ENCODE measurements around the gene CD300H.
"Not testable (repeated sequence)": the region's sequence is repeated elsewhere in the genome, so short reads cannot be mapped to it uniquely, and the experiment has no call there.

The CD300H gene

DNA sequence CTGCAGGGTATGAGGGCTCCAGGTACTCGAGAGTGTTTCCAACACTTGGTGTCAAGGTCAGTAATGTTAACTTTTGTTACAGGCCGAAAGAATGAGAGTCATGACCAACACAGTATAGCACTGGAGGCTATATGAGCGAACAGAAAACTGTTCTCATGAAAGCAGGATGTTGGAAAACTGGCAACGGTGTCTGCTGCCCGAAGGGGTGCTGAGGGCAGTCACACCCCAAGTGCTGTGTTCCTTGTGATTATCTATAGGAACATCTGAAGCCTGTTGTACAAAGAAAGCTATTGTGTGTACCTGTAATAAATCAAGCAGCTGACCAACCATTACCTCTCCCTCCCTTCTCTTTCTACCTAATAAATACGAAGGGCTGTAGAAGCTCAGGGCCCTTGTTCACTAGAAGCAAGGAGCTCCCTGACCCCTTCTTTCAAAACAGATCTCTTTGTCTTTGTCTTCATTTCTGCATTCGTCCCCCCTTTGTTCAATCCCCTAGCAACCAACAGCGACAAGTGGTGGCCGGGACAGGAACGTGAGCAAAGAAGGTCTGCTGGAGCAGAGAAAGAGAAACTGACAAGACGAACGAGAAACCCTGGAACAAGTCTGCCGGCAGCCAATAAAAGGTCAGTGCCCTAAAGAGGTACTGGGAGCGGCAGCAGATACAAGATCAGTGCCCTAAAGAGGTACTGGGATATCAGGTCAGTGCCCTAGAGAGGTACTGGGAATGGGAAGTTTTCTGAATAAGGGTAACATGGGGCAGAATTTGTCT lies 17.2 kb upstream of the CD300H start:
- DNase-seq (ENCODE audit: low spot score), result no peak

GRCh38 chr17:74582633-74583032 lies 15.3 kb upstream of the CD300H start:
- DNase-seq (ENCODE audit: low spot score), result no peak

DNA sequence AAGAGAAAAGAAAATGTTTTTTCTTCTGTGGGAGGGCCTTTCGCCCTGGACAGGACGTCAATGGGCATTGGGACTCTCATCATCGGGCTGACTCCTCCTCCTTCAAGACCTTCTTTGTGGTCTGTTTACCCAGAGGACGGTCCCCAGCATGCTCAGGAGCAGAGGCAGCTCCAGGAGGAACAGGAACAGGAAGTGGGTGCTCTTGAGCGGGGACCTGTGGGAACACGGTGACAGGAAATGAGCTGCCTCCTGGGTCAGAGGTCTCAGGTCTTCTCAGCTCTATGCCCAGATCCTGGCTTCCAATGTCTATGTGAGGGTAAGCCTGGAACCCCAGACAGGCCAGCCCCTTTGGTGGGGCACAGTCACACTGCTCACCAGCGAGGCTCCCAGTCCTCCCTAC lies 12.6 kb upstream of the CD300H start:
- DNase-seq (ENCODE audit: low spot score), result no peak

GRCh38 chr17:74578979-74579378 lies 11.7 kb upstream of the CD300H start:
- no peak for DNase-seq (ENCODE audit: low spot score)

- no peak for DNase-seq (ENCODE audit: low spot score)
These were observed 7.3 kb upstream of the CD300H start for GRCh38 chr17:74574489-74575142.

DNA sequence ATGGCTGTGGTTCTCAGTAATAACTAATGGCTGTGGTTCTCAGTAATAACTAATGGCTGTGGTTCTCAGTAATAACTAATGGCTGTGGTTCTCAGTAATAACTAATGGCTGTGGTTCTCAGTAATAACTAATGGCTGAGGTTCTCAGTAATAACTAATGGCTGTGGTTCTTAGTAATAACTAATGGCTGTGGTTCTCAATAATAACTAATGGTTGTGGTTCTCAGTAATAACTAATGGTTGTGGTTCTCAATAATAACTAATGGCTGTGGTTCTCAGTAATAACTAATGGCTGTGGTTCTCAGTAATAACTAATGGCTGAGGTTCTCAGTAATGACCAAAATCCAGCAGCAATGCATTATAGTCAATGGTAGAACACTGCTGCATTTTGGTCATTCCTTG lies 6.3 kb upstream of the CD300H start:
- not testable (repeated sequence) for DNase-seq (ENCODE audit: low spot score)

- DNase-seq (ENCODE audit: low spot score), result no peak
These were observed 5.9 kb upstream of the CD300H start for GRCh38 chr17:74573169-74573568.

- DNase-seq (ENCODE audit: low spot score), result no peak
These were observed 4.4 kb upstream of the CD300H start for GRCh38 chr17:74571621-74572270.

DNA sequence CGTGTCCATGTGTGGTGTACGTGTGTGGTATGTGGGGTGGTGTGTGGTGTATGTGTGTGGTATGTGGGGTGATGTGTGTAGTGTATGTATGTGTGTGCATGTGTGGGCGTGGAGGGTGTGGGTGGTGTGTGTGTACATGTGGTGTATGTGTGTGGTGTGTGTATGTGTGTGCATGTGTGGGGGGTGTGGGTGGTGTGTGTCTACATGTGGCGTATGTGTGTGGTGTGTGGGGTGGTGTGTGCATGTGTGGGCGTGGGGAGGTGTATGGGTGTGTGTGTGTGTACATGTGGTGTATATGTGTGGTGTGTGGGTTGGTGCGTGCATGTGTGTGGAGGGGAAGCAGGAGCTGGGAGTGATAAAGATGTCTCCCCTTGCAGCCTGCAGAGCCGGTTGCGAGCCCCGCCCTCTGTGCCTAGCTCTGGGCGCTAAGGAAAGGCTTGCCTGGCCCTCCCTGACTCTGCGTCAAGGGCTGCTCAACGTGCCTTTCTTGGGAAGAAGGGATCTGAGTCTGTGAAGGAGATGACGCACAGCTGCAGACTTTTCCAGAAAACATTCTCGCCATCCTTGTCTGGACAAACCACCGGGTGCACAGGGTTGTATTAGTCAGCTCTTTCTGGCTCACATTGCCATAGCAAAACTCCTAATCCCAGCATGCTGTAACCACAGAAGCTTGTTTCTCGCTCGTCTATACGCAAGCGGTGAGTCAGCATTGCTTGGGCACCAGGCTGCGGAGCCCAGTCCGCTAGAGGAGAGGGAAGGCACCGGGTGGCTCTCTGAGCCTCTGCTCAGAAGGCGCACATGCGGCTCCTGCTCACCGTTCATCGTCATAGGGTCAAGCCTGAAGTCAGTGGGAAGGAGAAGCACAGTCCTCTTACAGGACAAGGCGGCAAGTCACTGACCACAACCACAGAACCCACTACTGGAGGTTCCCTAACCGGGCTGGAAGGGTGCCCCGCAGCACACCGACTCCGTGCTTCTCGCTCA lies 2.0 kb upstream of the CD300H start:
- DNase-seq (ENCODE audit: low spot score), result no peak

GRCh38 chr17:74568106-74568873 lies 981 bp upstream of the CD300H start:
- no peak for DNase-seq (ENCODE audit: low spot score)

DNA sequence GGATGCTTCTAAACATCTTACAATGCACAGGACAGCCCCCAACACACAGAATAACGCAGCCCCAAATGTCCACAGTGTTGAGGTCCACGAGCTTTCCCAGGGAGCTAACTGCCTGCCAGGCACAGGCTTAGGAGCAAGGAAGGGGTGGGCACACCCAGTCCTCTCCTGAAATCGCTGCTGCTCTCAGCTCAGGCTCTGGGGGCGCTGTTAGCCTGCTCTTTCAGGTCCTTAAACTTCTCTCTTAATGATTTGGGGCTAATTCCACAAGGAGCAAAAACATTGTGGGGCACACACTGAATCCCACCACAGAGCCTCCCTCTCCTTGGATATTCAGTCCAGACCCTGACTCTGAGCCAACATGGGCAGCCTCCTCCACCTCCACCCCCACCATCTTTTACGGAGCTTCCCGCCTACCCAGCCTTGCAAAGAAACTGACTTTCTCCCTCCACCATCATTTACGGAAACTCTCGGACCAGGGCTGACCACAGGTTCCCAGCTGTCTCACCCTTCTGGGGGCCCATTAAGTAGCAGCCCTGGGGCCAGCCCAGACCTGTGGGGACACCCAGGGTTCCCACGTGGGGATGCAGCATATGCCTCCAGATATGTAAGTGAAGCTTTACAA lies 1.1 kb downstream of the CD300H start:
- DNase-seq (ENCODE audit: low spot score), result no peak

DNA sequence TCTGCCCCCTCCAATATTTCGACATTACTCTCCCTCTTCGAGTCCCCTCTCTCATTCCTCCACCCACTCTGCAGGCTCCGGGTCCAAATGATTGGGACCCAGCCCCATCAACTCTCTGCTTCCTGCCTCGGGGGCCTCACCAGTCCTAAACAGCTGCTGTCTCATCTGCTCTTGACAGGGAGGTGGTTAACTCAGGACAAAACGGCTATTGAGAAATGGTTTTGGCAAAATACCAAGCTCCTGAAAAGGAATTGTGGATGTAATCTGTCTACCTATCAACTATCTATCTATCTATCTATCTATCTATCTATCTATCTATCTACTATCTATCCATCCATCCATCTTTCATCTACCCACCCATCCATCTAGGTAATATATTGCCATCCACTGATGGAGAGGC lies 2.2 kb downstream of the CD300H start:
- DNase-seq (ENCODE audit: low spot score), result no peak

DNA sequence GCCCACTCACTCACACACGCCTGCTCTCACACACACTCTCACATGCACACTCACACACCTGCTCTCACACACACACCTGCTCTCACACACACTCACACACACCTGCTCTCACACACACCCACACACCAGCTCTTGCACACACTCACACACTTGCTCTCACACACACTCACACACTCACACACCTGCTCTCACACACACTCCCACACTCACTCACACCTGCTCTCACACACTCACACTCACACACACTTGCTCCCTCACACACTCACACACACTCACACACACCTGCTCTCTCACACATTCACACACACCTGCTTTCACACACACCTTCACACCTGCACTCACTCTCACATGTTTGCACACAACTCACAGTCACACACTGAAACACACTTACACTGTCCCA lies 4.0 kb downstream of the CD300H start:
- DNase-seq (ENCODE audit: low spot score), result no peak

- DNase-seq (ENCODE audit: low spot score), result no peak
These were observed 5.7 kb downstream of the CD300H start for GRCh38 chr17:74561586-74561985.

GRCh38 chr17:74558882-74559519 lies 8.3 kb downstream of the CD300H start:
- no peak for DNase-seq (ENCODE audit: low spot score)

DNA sequence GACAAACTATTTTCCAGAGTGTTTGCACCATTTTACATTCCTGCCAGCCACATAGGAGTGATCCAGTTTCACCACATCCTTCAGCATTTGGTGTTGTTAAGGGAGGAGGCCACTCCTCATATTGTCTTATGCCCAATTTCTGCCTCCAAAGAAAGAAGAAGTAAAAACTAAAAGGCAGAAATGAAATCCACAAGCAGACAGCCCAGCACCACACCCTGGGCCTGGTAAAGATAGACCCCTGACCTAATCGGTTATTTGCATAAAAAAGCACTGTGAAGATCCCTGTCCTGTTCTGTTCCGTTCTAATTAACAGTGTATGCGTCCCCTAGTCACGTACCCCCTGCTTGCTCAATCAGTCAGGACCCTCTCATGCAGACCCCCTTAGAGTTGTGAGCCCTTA lies 8.9 kb downstream of the CD300H start:
- DNase-seq (ENCODE audit: low spot score), result not testable (repeated sequence)

DNA sequence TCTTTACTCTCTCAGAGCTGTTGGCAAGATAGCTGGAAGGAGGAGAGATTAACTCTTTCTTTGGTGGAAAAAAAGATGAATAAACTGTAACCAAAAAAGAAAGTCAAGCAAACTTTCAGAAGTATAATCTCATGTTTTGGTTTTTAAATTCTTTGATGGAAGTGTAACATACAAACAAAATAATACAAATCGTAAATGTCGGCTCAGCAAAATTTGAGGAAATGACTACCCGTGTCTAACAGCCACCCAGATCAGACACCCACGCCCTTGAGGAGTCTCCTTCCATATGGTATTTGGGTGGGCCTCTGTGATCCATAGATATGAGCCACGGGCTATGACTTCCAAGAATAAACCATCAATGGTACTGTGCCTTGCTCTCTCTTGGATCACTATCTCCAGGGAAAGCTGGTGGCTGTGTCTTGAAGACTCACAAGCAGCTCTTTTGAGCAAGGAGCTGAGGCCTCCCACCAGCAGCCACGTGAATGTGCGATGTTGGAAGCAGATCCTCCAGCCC lies 11.8 kb downstream of the CD300H start:
- no peak for DNase-seq (ENCODE audit: low spot score)

- DNase-seq (ENCODE audit: low spot score), result no peak
These were observed 12.4 kb downstream of the CD300H start for GRCh38 chr17:74554909-74555308.

DNA sequence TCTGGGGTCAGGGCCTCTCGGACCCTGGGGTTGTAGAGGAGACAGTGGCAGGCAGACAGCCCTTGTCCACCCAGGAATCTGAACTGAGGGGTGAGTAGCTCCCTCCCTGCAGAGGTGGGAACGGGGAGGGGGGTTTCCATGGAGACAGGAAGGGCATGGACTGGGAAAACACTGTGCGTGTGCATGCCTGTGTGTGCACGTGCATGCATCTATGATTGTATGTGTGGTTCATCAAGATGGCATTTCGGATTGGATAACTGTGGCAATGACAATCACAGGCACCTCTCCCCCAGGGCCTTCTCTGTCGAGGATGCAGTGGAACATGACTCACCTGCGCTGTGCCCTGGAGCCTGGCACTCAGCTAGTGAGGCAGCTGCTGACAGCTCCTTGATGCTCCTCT lies 15.3 kb downstream of the CD300H start:
- no peak for DNase-seq (ENCODE audit: low spot score)

DNA sequence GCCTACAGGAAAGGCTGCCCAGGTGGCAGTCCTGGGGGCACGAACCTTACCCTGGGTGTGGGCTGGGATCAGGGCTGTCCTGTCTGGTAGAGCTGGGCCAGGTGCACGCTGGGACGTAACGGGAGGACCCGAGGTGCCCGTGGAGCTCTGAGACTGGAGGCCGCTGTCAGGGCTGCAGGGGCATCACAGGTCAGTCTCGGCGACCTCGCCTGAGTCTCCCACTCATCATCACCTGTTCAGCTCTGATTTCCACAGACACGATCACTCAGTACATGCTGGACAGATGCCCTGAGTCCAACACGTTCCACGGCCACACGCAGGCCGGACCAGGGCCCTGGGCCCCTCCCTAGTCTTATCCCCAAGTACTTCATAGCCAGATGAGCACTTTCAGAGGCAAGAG lies 16.7 kb downstream of the CD300H start:
- DNase-seq (ENCODE audit: low spot score), result no peak

All from putamen (tissue), 1 donor.